DND-41 (cell line): Measurements from ENCODE around the gene MDH2.
"Not testable (repeated sequence)": the region's sequence is repeated elsewhere in the genome, so short reads cannot be mapped to it uniquely, and the experiment has no call there.

ENCODE experiments used
- ATAC-seq: fragments of 200-7000 bp; cut with Tn5 transposase; 3 replicates; pipeline ENCODE4 v1.9.1; 2021; ENCODE audit warnings: low read depth; ENCODE audit not compliant: insufficient read depth
- DNase-seq: peaks from one replicate; pipeline ENCODE4 v3.0.0-alpha.2; 2020
- H2AFZ ChIP-seq: 2 replicates; pipeline ENCODE4 v1.6.0; 2012; ENCODE audit warnings: low read depth, low read length
- H3K27ac ChIP-seq: 2 replicates; pipeline ENCODE4 v1.5.1; 2012; ENCODE audit warnings: low read length, inconsistent platforms
- H3K27me3 ChIP-seq: fragments of 200-600 bp; sonication (generic); 2 replicates; pipeline ENCODE4 v1.6.0; 2012; ENCODE audit warnings: low read length, mild to moderate bottlenecking, inconsistent platforms; ENCODE audit not compliant: insufficient read depth, poor library complexity
- H3K36me3 ChIP-seq: 2 replicates; pipeline ENCODE4 v1.5.1; 2012; ENCODE audit warnings: low read length, inconsistent platforms; ENCODE audit not compliant: insufficient read depth
- H3K4me1 ChIP-seq: 2 replicates; pipeline ENCODE4 v1.5.1; 2012; ENCODE audit warnings: mild to moderate bottlenecking, low read length; ENCODE audit not compliant: insufficient read depth
- H3K4me2 ChIP-seq: 2 replicates; pipeline ENCODE4 v1.6.0; 2012; ENCODE audit warnings: mild to moderate bottlenecking, moderate library complexity, low read length, inconsistent platforms; ENCODE audit not compliant: insufficient read depth
- H3K4me3 ChIP-seq, 2 experiments: fragments of 200-600 bp in 1 of 2; shearing (Covaris generic) in 1 of 2; 2 replicates each; pipeline ENCODE4 v1.5.1; 2012 to 2016; ENCODE audit warnings: inconsistent platforms in 2 of 2, low read length in 2 of 2, mild to moderate bottlenecking in 2 of 2, low read depth in 1 of 2, moderate library complexity in 1 of 2
- H3K79me2 ChIP-seq: 2 replicates; pipeline ENCODE4 v1.6.0; 2012; ENCODE audit warnings: low read length, inconsistent platforms; ENCODE audit not compliant: insufficient read depth
- H3K9ac ChIP-seq: 2 replicates; pipeline ENCODE4 v1.6.0; 2012; ENCODE audit warnings: low read depth, mild to moderate bottlenecking, inconsistent platforms, low read length, moderate library complexity
- H3K9me3 ChIP-seq: 2 replicates; pipeline ENCODE4 v1.5.1; 2012; ENCODE audit warnings: low read length, moderate library complexity, mild to moderate bottlenecking, inconsistent platforms; ENCODE audit not compliant: insufficient read depth, severe bottlenecking
- H4K20me1 ChIP-seq: 2 replicates; pipeline ENCODE4 v1.6.0; 2012; ENCODE audit warnings: low read length; ENCODE audit not compliant: insufficient read depth
- EZH2 ChIP-seq: IDR thresholded peaks from 3 replicates; pipeline ENCODE4 v1.6.1; 2012; ENCODE audit warnings: borderline replicate concordance, low read depth, mild to moderate bottlenecking, moderate library complexity, low read length, inconsistent platforms; ENCODE audit not compliant: severe bottlenecking
- TF ChIP-seq, protein P1 (sequence below): IDR thresholded peaks from 2 replicates; pipeline ENCODE4 v1.5.1; 2012; ENCODE audit warnings: borderline replicate concordance, low read length, moderate library complexity, mild to moderate bottlenecking; ENCODE audit not compliant: poor library complexity, severe bottlenecking; ENCODE audit errors: extremely low read depth

MDH2 gene

DNA sequence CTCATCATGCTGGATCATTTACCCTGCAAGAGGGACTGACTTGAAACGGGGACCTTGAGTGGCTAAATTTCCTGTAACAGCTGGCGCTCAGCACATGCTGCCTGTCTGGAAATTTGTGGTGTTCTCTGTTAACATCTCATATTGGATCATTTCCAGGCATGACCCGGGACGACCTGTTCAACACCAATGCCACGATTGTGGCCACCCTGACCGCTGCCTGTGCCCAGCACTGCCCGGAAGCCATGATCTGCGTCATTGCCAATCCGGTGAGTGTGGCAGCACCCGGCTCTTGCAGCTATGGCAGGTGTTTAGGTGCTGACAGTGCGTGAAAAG lies 9.9 kb downstream of the MDH2 start:
- Histone ChIP-seq H3K36me3 (peaks cover 94% of the 10 kb centered on the region), H3K27ac (no peak overlapping the region), H4K20me1 (peaks cover 66% of the 10 kb centered on the region), H3K4me2 (no peak overlapping the region), H3K27me3 (no peaks in the 10 kb centered on the region), H3K9ac (no peak overlapping the region), H2AFZ (no peak overlapping the region), H3K4me3 (no peak overlapping the region), H3K4me1 (no peaks in the 10 kb centered on the region), H3K9me3 (no peaks in the 10 kb centered on the region), H3K79me2 (peaks cover 32% of the 10 kb centered on the region)
- no peak for TF ChIP-seq EZH2
- TF ChIP-seq, protein P1, sequence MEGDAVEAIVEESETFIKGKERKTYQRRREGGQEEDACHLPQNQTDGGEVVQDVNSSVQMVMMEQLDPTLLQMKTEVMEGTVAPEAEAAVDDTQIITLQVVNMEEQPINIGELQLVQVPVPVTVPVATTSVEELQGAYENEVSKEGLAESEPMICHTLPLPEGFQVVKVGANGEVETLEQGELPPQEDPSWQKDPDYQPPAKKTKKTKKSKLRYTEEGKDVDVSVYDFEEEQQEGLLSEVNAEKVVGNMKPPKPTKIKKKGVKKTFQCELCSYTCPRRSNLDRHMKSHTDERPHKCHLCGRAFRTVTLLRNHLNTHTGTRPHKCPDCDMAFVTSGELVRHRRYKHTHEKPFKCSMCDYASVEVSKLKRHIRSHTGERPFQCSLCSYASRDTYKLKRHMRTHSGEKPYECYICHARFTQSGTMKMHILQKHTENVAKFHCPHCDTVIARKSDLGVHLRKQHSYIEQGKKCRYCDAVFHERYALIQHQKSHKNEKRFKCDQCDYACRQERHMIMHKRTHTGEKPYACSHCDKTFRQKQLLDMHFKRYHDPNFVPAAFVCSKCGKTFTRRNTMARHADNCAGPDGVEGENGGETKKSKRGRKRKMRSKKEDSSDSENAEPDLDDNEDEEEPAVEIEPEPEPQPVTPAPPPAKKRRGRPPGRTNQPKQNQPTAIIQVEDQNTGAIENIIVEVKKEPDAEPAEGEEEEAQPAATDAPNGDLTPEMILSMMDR = no peak
- DNase-seq (no peak), ATAC-seq (no peak)

DNA sequence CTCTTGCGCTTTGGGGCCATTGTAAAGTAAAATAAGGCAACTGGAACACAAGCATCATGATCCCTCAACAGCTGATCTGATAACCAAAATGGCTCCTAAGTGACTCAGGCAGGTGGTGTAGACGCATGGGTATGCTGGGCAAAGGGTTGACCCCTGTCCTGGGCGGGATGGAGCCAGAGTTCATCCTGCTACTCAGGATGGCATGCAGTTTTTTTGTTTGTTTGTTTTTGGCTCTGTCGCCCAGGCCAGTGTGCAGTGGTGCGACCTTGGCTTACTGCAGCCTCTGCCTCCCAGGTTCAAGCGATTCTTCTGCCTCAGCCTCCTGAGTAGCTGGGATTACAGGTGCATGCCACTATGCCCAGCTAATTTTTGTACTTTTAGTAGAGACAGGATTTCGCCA lies 10.8 kb downstream of the MDH2 start:
- peaks cover 94% of the 10 kb centered on the region for H3K36me3 ChIP-seq
- not testable (repeated sequence) for H3K4me2 ChIP-seq, H3K27me3 ChIP-seq, H3K9me3 ChIP-seq, ATAC-seq, H3K9ac ChIP-seq, DNase-seq, H3K4me1 ChIP-seq, H3K27ac ChIP-seq, H3K4me3 ChIP-seq, H2AFZ ChIP-seq
- peaks cover 23% of the 10 kb centered on the region for H3K79me2 ChIP-seq
- peaks cover 65% of the 10 kb centered on the region for H4K20me1 ChIP-seq

DNA sequence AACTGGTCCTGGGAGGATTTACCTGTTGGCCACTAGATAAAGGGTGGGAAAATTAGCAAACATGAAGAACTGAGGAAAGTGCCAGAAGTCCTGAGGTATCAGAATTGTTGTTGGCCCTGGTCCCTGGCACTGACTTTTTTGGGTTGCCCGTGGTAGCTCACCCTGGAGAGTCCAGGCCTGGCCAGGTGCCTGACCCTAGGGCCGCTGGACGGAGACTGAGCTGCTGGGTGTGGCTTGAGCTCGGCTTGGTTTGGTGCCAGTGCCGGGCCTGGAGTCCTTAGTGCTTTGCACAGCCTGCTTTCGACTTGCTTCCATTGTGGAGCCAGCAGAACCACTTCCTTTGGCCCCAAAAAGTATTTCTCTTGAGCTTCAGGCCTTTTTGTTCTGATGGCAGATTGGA lies 12.9 kb downstream of the MDH2 start:
- Histone ChIP-seq H3K36me3 (peaks cover 97% of the 10 kb centered on the region), H3K27me3 (no peaks in the 10 kb centered on the region), H3K4me3 (no peak overlapping the region), H3K9ac (no peak overlapping the region), H3K9me3 (no peaks in the 10 kb centered on the region), H3K4me1 (no peaks in the 10 kb centered on the region), H3K27ac (no peak overlapping the region), H4K20me1 (peaks cover 59% of the 10 kb centered on the region), H3K4me2 (no peak overlapping the region), H3K79me2 (peaks cover 5% of the 10 kb centered on the region; the same call in 1 of the 2 replicates), H2AFZ (no peak overlapping the region)
- DNase-seq (no peak), ATAC-seq (no peak)
- TF ChIP-seq, protein P1 = no peak
- no peak for TF ChIP-seq EZH2

DNA sequence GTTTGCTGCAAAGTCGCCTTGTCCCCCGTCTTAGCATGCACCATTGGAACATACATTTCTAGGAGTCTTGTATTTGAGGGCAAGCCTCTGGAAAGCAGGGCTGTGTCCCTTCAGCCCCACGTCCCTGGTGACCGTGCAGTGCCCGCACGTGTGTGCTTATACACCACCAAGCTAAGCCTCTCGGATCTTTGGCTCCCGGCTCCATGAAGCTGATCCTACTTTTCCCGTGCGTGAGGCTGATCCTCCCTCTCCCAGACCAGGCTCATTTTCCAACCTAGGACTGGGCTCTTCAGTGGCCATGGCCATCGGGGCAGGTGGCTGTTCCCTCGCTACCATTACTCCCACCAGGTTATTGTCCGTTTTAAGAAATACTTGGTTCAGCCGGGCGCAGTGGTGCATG lies 14.3 kb downstream of the MDH2 start:
- Histone ChIP-seq H2AFZ (no peak overlapping the region), H3K4me1 (no peaks in the 10 kb centered on the region), H3K36me3 (peaks cover 98% of the 10 kb centered on the region)

More for the DNA sequence above, 14.3 kb downstream of the MDH2 start:
- ATAC-seq = no peak
- Histone ChIP-seq H3K79me2 (no peaks in the 10 kb centered on the region), H3K27me3 (no peaks in the 10 kb centered on the region), H3K4me2 (no peak overlapping the region), H3K9ac (no peak overlapping the region), H3K9me3 (no peaks in the 10 kb centered on the region), H3K4me3 (no peak overlapping the region), H4K20me1 (peaks cover 47% of the 10 kb centered on the region), H3K27ac (no peak overlapping the region)
- no peak for TF ChIP-seq EZH2
- TF ChIP-seq, protein P1 = no peak
- no peak for DNase-seq
